HG03196 (cell line): ENCODE results near the gene NME7.
"Not testable (repeated sequence)": the region's sequence is repeated elsewhere in the genome, so short reads cannot be mapped to it uniquely, and the experiment has no call there.

Source experiments
- ATAC-seq: cut with Tn5 transposase; IDR thresholded peaks from one replicate; pipeline ENCODE4 v1.9.1; 2021; ENCODE audit not compliant: unreplicated experiment

NME7 gene

DNA sequence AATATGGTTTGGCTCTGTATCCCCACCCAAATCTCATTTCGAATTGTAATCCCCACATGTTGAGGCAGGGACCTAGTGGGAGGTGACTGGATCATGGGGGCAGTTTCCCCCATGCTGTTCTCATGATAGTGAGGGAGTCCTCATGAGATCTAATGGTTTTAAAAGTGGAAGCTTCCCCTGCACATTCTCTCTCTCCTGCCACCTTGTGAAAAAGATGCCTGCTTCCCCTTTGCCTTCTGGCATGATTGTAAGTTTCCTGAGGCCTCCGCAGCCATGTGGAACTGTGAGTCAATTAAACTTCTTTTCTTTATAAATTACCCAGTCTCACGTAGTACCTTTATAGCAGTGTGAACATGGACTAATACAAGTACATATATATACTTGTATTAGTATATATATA is 25.5 kb downstream of the NME7 start:
- ATAC-seq, result not testable (repeated sequence)

DNA sequence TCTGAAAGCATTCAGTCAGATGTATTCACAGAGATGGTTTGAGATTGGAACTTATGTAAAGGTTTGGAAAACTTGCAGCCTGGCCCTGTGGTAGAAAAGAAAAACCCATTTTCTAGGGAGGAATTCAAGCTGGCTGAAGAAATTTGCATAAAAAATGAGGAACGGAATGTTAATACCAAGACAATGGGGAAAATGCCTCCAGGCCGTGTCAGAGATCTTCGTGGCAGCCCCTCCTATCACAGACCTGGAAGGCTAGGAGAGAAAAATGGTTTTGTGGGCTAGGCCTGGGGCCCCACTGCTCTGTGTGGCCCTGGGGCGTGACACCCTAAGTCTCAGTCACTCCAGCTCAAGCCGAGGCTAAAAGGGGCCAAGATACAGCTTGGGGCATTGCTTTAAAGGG is 26.7 kb downstream of the NME7 start:
- no peak for ATAC-seq

DNA sequence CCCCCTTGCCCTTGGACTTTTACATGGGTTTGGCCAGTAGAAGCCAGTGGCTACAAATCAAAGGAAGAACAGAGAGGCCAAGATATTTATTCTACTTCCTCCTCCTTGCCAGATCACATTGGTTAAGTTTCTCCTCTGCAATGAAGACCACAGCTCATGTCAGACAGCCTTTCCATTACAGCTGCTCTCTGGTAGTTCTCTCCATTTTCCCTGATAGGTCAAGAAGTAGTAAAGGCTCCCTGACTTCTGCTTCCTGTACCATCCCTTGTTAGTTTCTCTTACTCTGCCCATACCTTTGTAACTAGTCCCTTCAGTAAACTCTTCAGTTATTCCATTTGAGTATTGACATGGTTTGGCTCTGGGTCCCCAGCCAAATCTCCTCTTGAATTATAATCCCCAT is 27.8 kb downstream of the NME7 start:
- ATAC-seq, result no peak

DNA sequence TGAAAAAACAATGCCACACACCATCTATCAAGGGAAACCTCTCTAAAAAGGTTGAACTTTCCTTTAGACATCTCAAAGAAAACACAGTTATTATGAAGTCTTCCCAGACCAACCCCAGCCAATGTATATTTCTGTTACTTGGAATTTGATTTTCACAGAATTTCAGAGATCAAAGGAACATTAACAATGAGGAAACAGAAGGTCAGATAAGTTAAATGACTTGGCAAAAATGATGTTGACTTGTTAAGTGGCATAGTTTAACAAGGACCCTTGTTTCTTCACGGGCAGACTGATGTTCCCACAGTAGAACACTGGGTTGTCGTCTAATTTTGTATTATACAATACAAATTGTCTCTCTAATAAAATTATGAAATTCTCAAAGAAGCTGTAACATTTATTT is 29.0 kb downstream of the NME7 start:
- ATAC-seq, result no peak

DNA sequence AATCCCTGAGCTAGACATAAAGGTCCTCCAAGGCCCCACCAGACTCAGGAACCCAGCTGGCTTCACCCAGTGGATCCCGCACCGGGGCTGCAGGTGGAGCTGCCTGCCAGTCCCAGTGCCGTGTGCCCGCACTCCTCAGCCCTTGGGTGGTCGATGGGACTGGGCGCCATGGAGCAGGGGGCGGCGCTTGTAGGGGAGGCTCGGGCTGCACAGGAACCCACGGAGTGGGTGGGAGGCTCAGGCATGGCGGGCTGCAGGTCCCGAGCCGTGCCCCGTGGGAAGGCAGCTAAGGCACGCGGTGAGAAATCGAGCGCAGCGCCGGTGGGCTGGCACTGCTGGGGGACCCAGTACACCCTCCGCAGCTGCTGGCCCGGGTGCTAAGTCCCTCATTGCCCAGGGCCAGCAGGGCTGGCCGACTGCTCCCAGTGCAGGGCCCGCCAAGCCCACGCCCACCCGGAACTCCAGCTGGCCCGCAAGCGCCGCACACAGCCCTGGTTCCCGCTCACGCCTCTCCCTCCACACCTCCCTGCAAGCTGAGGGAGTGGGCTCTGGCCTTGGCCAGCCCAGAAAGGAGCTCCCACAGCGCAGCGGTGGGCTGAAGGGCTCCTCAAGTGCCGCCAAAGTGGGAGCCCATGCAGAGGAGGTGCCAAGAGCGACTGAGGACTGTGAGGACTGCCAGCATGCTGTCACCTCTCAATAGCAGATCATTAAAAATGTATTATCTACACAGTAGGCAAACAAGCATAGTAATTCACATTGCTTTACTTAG is 30.5 kb downstream of the NME7 start:
- not testable (repeated sequence) for ATAC-seq

DNA sequence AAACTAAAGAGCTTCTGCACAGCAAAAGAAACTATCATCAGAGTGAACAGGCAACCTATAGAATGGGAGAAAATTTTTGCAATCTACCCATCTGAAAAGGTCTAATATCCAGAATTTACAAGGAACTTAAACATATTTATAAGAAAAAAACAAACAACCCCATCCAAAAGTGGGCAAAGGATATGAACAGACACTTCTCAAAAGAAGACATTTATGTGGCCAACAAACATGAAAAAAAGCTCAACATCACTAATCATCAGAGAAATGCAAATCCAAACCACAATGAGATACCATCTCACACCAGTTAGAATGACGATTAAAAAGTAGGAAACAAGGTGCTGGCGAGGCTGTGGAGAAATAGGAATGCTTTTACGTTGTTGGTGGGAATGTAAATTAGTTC is 32.9 kb downstream of the NME7 start:
- ATAC-seq, result not testable (repeated sequence)

DNA sequence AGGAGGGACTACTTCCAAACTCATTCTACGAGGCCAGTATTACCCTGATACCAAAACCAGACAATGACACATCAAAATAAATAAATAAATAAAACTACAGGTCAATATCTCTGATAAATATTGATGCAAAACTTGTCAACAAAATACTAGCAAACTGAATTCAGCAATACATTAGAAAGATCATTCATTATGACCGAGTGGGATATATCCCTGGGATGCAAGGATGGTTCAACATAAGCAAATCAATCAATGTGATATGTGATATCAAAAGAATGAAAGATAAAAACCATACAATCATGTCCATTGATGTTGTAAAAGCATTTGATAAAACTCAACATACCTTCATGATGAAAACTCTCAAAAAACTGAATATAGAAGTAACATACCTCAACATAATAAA is 36.7 kb downstream of the NME7 start:
- no peak for ATAC-seq

DNA sequence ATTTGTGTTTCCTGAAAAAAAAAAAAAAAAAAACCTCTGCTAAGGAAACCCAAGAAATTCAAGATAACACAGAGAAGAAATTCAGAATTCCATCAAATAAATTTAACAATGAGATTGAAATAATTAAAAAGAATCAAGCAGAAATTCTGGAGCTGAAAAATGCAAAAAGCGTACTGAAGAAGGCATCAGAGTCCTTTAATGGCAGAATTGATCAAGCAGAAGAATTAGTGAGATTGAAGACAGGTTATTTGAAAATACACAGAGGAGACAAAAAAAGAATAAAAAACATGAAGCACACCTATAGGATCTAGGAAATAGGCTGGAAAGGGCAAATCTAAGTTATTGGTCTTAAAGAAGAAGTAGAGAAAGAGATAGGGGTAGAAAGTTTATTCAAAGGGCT is 38.2 kb downstream of the NME7 start:
- ATAC-seq, result no peak

DNA sequence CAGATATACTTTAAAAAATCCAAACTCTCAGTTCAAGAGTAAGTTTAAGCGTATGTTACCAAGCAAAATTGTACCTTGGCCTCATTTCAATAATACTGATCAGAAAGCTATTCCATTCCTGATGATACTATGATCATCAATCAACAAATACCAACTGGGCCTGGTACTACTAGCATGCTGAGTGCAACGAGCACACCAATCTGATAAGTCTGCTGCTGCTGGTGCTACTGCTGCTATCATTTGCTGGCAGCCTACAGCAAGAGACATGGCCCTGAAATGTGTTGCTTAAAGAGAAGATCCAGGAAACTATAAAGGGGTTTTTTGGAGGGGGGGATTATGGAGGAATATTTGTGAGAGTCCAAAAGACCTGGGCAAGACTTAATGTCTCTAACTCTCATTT is 39.7 kb downstream of the NME7 start:
- ATAC-seq, result no peak

DNA sequence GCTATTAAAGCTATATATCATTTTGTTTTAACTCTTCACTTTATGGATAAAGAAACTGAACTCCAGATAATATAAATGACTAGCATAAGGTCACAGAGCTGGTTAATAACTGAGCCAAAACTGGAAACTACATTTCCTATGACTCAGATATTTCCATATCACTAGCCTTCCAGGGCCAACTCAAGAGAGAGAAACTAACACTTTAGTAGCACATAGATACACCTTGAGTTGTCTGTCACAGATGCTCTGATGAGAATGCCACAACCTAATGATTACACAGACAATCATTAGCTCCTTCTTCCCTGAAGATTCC is 40.7 kb downstream of the NME7 start:
- peak; percentile 97 for ATAC-seq

DNA sequence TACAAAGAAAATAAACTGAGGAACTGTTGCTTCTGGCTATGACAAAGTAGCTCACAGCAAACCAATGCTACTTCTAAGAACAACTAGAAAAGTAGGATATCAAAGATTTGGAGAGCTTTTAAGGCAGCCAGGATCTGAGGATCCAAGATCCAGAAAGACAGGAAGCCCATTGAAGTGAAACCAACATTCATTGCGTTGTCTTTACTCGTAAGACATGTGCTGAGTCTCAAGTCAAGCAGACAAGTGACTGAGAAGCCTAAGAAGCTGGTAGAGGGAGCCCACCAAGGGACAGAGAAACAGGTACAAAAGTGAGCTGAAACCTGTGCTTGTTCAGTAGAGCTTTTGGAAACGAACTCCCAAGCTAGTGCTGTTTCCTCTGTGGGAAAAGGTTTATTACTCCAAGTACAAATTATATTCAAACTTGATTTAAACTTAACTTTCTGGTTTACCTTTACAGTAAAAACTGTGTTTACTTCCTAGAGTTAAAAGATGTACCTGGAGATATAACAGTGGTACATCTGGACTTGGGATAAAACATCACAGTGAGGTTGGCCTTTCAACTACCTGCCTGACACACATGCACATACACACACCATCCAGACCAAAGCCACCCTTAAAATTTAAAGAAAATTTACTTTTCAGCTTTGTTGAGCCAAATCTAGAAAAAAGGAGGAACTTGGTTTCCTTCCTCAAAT is 41.2 kb downstream of the NME7 start:
- ATAC-seq, result peak; percentile 36

DNA sequence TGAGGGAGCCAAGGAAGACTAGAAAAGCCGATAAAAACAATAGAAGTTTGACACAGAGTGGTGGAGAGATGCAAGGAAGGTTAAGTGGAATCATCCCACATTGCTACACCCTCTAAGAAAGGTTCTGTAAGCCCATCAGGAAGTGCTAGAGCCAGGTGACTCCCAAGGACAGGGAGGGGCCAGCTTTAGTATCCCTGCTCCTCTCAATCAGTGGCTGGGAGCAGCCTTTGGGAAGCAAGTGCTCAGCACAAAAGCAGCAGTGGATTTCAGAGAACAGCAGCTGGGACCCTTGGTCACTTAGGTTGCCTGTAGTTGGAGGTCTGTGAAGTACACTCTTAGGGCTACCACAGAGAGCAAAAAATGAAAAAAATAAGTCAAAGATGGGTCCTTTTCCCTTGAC is 42.5 kb downstream of the NME7 start:
- no peak for ATAC-seq

DNA sequence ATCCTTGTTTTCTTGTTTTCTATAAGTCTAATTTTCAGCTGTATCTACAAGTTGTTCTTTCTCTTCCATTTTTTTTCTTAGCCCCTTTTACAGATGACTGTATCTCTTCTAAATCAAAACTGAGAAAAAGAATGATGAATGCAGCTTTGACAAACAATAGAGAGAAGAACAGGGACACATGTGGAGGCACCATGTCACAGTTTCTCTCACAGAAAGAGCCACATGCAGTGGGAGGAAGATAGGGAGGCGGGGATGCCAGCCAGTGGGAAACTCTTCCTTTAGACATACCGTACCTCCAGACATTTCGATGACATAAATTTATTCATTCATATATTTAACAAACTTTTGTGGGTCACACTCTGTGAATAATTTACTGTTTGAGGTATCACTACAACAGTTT is 45.5 kb downstream of the NME7 start:
- ATAC-seq, result no peak

DNA sequence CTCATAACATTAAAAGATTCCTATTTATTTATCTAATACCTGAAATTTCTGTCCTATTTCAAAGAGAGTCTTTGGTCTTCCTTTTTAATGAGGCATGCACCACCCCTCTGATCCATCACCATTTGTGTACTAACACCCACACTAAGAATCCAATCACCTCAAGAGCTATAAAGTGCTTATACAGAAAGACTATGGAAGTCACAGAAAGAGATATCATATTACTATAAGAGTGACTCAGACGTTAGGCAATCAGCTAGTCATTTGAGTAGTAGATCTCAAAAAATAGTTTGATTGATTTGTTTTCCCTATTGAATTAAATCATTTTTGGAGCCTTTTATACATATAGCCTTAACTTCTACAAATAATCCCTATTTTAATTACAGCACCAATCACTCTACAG is 46.1 kb downstream of the NME7 start:
- no peak for ATAC-seq

DNA sequence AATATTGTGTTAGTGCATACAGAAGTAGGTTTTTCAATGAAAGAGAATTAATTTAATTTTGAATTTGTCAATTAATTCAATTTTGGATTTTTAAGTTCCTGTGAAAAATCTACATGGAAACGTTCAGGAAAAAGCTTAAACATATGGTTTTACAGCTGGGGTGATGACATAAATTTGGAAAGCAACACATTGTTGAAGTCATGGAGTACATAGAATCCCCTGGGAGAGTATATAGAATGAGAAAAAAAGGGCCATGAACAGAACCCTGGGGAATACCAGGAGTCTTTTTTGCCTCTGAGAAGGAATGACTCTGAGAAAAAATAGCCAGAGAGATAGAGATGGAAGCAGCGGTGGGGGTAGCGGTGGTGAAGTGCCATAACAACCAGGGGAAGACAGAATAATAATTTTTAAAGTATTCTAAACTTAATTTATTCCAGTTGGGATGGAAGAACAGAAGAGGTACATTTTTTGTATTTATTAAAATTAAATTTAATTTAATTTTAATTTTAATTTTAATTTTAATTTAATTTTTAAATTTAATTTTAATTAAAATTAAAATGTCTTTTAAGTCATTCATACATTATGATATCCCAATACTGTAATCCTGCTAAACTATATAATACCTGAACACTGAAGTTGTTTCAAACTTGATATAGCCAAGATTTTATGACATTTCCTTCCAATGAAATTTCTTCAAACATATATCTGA is 48.9 kb downstream of the NME7 start:
- ATAC-seq, result no peak

DNA sequence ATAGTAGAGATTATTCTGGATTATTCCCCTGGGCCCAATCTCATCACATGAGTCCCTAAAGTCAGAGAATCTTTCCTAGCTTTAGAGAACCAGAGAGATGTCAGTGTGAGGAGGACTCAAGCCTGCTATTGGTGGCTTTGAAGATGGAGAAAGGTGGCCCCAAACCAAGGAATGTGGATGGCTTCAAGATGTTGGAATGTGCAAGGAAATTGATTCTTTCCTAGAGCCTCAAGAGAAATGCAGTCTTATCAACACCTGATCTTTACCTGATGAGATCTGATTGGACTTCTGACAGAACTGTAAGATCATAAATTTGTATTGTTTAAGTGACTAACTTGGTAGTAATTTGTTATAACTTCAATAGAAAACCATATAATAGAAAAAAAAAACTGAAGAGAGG is 51.0 kb downstream of the NME7 start:
- no peak for ATAC-seq

DNA sequence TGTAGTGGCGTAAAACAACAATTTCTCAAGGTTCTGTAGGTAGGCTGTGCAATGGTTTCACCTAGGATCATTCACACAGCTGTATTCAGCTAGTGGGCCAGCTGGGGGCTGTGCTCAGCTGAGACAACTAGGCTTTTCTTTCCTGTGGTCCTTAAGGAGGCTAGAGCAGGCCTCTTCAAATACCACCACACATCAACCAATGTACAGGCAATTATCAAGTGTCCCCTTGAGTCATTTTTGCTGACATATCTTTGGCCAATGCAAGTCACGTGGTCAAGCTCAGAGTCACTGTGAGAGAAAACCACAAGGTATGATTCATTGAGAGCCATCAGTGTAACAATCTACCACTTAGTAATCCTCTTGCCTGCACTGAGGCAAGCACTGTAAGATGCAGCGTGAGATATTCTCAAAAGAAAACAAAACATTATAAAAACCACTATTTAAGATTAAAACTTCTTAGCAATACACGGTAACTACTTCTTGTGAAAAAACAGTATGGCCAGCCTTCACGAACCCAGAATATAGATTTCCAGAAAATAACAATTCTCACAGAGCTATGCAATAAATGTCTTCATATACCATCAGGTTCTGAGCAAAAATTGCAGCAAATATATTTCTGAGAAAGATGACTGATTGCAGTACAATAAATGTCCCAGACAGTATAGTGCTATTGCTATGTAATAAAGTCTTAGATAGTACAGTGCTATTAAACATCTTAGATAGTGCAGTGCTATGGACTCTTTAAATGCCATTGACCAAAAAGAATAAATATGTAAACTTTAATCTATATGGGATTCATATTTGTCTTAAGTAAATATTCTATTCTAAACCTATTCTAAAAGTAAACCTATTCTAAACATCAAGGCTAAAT is 55.3 kb downstream of the NME7 start:
- no peak for ATAC-seq

DNA sequence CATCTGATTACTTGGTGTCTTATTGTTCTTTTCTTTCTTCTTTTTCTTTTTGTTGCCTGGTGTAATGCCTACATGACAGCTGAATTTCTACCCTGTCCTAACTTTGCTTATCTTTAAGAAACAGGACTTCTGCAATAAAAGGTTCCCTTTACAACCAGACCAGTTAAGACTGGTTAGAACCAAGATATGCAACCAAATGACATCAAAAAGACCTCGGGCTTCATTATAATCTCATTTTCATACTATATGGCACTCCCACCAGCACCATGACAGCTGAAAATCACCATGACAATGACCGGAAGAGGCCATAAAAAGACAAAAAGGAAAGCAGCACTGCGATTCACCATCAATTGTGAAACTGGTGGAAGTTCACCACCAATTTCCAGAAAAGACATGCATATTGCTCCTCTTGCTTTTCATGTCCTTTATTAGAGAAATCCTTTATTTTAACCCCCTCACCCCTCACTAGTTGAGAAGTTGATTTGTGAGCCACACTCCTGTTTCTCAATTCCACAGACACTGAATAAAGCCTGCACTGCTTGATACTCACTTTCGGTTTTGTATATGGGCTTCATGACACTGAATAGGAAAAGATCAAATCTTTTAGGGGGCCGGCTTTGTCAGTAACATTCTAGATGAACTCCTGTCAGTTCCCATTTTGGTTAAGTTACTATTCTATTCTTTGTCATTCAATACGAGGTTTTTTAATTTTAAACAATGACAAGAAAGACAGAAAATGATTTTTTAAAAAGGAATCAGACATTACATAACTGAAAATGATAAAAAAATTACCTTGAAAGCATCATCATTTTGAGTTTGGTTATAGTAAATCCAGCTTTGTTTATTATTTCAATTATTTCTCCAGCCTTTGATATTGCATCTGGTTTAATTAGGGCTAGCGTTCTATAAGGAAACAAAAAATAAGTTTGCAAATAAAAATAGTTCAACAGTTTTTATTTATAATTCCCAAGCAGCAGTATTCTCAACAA is 58.1 kb downstream of the NME7 start:
- ATAC-seq, result peak; percentile 55

DNA sequence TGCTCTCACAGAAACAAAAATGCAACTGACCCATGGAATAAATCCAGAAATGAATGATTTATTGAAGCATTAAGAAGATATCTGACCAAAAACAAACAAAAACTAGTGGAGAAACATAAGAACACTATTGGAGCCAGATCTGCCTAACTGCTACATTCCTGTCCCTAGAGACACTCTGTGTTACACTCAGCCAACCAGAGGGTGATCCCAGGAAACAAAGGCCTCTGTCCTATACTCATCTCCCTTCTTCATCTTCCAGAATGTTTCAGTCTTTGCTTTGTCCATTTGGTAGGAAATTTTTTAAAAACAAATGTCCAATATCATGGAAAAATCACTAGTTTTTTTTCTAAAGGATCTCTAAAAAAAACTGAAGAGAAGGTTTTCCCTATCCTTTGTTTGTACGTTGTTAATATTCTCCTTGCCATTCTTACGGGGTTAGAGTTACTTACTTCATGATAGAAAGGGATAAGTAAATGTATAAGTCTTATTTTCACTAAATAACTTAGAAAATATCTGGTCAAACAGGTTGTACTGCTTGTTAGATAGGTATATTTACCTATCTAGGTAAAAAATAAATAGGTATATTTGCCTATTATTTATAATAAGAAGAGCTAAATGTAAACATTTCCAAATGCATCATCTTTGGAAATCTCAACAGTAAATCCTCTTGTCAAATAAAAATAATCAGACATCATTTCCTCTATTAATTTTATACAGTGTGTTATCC is 59.1 kb downstream of the NME7 start:
- no peak for ATAC-seq
